HUES48 (cell line): ENCODE data around the gene HADHA.
A peak's percentile ranks its signal among the peaks of the same experiment; 100 is the strongest.

ENCODE experiments used
- H3K27ac ChIP-seq: one replicate; pipeline ENCODE4 v1.7.0; 2013; ENCODE audit warnings: low read depth, low read length, inconsistent platforms
- H3K27me3 ChIP-seq: 2 replicates; pipeline ENCODE4 v1.6.1; 2013; ENCODE audit warnings: mild to moderate bottlenecking, low read length; ENCODE audit not compliant: control insufficient read depth, insufficient read depth
- H3K36me3 ChIP-seq: 2 replicates; pipeline ENCODE4 v1.6.1; 2013; ENCODE audit warnings: low read length; ENCODE audit not compliant: control insufficient read depth, insufficient read depth
- H3K4me1 ChIP-seq: 2 replicates; pipeline ENCODE4 v1.6.1; 2013; ENCODE audit warnings: mild to moderate bottlenecking, low read length; ENCODE audit not compliant: control insufficient read depth, insufficient read depth
- H3K4me3 ChIP-seq: 2 replicates; pipeline ENCODE4 v1.5.1; 2013; ENCODE audit warnings: mild to moderate bottlenecking, low read depth, low read length
- H3K9ac ChIP-seq: 2 replicates; pipeline ENCODE4 v1.6.1; 2013; ENCODE audit warnings: mild to moderate bottlenecking, low read depth, low read length, moderate library complexity
- H3K9me3 ChIP-seq: 2 replicates; pipeline ENCODE4 v1.6.1; 2013; ENCODE audit warnings: low read length; ENCODE audit not compliant: control insufficient read depth, insufficient read depth

HADHA gene

GRCh38 chr2:26244309-26245230 is at the start of gene HADHA, which contains the start of gene HADHB:
HADHA (minus strand) TSS chr2:26244632; CDS start chr2:26244596, 36 bp downstream.
HADHB (plus strand) TSS chr2:26244939; CDS start chr2:26254255, 9,316 bp downstream.
- H3K27me3 ChIP-seq = no peaks in the 10 kb centered on the region
- peaks cover 5% of the 10 kb centered on the region for H3K4me1 ChIP-seq
- H3K9me3 ChIP-seq = no peaks in the 10 kb centered on the region
- H3K27ac ChIP-seq = peak within 1 kb of the TSS; percentile 97
- H3K36me3 ChIP-seq = no peaks in the 10 kb centered on the region
- peak within 1 kb of the TSS; percentile 87 for H3K9ac ChIP-seq
- peak within 1 kb of the TSS; percentile 93 for H3K4me3 ChIP-seq

DNA sequence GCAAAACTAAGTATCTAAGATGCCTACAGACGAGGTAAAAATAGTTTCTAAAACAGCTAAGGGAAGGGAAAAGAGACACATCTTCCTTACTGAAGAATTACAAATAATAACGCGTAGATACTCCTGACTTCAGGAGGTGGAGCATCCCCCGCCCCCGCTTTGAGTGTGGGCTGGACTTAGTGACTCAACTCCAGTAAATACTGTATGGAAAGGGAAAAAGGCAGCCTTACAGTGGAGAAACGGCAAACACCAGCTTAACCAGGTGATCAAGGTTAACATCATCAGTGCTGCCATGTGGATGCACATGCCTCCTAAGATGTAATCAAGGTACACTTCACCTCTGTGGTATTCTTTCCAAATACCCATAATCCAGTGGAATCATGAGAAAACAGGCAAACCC is 48.2 kb upstream of the HADHA start:
- no peak overlapping the region for H3K4me3 ChIP-seq
- peaks cover 9% of the 10 kb centered on the region for H3K36me3 ChIP-seq
- H3K9me3 ChIP-seq = no peaks in the 10 kb centered on the region
- H3K4me1 ChIP-seq = peaks cover 8% of the 10 kb centered on the region; the same call in 1 of the 2 replicates
- no peak overlapping the region for H3K27ac ChIP-seq
- H3K9ac ChIP-seq = no peak overlapping the region
- no peaks in the 10 kb centered on the region; the same call in 1 of the 2 replicates for H3K27me3 ChIP-seq

- Histone ChIP-seq H3K9ac (no peak overlapping the region), H3K36me3 (peaks cover 26% of the 10 kb centered on the region), H3K4me1 (no peaks in the 10 kb centered on the region), H3K9me3 (no peaks in the 10 kb centered on the region), H3K4me3 (no peak overlapping the region), H3K27ac (no peak overlapping the region), H3K27me3 (no peaks in the 10 kb centered on the region)
Observed at GRCh38 chr2:26290001-26290400, 45.6 kb upstream of the HADHA start.

GRCh38 chr2:26285931-26286330 is 41.5 kb upstream of the HADHA start:
- no peak overlapping the region for H3K27ac ChIP-seq
- H3K27me3 ChIP-seq = no peaks in the 10 kb centered on the region
- peaks cover 58% of the 10 kb centered on the region for H3K36me3 ChIP-seq
- no peak overlapping the region for H3K4me3 ChIP-seq
- no peaks in the 10 kb centered on the region for H3K4me1 ChIP-seq
- no peaks in the 10 kb centered on the region for H3K9me3 ChIP-seq
- no peak overlapping the region for H3K9ac ChIP-seq

DNA sequence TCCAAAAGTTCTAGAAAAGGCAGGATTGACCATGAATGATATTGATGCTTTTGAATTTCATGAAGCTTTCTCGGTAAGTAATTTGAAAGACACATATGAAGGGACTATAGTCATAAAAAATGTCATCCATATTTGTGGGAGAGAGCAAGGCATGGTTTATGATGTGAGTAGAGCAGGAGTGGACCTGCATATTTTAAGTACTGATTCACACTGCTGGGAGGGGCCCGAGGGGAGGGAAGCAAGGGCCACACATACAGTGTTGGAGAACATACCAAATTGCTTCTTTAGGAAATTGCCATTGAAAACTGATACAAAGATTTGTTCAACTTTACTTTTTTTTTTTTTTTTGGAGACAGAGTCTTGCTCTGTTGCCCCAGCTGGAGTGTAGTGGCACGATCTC is 39.7 kb upstream of the HADHA start:
- Histone ChIP-seq H3K4me3 (no peak overlapping the region), H3K27ac (no peak overlapping the region), H3K9ac (no peak overlapping the region), H3K27me3 (no peaks in the 10 kb centered on the region), H3K36me3 (peaks cover 70% of the 10 kb centered on the region), H3K4me1 (no peaks in the 10 kb centered on the region), H3K9me3 (no peaks in the 10 kb centered on the region)

GRCh38 chr2:26283606-26284005 is 39.2 kb upstream of the HADHA start:
- Histone ChIP-seq H3K9me3 (no peaks in the 10 kb centered on the region), H3K9ac (no peak overlapping the region), H3K36me3 (peaks cover 73% of the 10 kb centered on the region), H3K27ac (no peak overlapping the region), H3K27me3 (no peaks in the 10 kb centered on the region), H3K4me3 (no peak overlapping the region), H3K4me1 (no peaks in the 10 kb centered on the region)

GRCh38 chr2:26281226-26281625 is 36.8 kb upstream of the HADHA start:
- Histone ChIP-seq H3K4me3 (no peak overlapping the region), H3K27ac (no peak overlapping the region), H3K4me1 (no peaks in the 10 kb centered on the region), H3K27me3 (no peaks in the 10 kb centered on the region), H3K9me3 (no peaks in the 10 kb centered on the region), H3K36me3 (peaks cover 81% of the 10 kb centered on the region), H3K9ac (no peak overlapping the region)

DNA sequence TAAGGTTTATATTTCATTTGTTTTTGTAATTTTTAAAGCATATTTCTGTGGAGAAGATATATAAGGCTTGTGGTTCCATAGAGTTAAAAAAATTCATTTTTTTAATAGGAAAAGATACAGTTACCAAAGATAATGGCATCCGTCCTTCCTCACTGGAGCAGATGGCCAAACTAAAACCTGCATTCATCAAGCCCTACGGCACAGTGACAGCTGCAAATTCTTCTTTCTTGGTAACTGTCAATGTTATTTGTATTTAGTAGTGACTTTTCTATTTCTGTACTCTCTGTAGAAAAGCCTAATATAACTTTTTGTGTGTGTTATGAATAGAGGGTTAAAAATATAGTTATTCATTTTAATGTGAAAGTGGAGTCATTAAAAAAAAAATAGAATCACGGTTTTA is 35.5 kb upstream of the HADHA start:
- peaks cover 74% of the 10 kb centered on the region for H3K36me3 ChIP-seq
- H3K4me3 ChIP-seq = no peak overlapping the region
- H3K27me3 ChIP-seq = no peaks in the 10 kb centered on the region
- H3K4me1 ChIP-seq = no peaks in the 10 kb centered on the region
- H3K9ac ChIP-seq = no peak overlapping the region
- no peak overlapping the region for H3K27ac ChIP-seq
- no peaks in the 10 kb centered on the region for H3K9me3 ChIP-seq

GRCh38 chr2:26276484-26277227 is 32.2 kb upstream of the HADHA start:
- peaks cover 65% of the 10 kb centered on the region for H3K36me3 ChIP-seq
- no peaks in the 10 kb centered on the region for H3K27me3 ChIP-seq

DNA sequence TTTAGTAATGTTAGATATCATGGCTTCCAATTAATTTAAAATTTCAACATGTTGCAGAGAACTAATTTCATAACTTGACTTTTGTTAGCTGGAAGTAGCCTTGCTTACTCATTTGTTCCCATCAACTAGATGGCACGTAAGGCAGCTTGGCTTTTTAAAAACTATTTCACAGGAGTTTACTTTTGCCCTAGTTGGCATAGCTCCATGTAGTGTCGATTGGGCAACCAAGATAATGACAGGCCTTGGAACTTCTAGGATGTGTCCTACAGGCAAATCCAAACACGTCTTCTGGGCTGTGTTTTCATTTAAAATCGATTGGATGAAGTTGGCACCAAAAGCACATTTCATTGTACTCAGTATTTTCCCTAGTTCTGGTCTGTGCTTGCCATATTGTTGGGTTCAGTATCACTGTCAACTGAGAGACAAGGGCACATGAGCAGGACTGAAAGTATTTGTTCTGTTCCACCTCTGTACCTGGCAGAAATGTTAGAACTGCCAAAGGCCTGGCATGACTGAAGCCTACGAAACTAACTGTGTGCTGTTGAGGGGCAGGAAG is 29.7 kb upstream of the HADHA start:
- H3K36me3 ChIP-seq = peaks cover 43% of the 10 kb centered on the region
- H3K9ac ChIP-seq = no peak overlapping the region
- no peak overlapping the region for H3K27ac ChIP-seq
- H3K9me3 ChIP-seq = no peaks in the 10 kb centered on the region
- H3K27me3 ChIP-seq = no peaks in the 10 kb centered on the region
- no peak overlapping the region for H3K4me3 ChIP-seq
- H3K4me1 ChIP-seq = no peaks in the 10 kb centered on the region

More at GRCh38 chr2:26276484-26277227, 32.2 kb upstream of the HADHA start:
- H3K4me1 ChIP-seq = no peaks in the 10 kb centered on the region
- H3K9me3 ChIP-seq = no peaks in the 10 kb centered on the region
- no peak overlapping the region for H3K4me3 ChIP-seq
- H3K27ac ChIP-seq = no peak overlapping the region
- no peak overlapping the region for H3K9ac ChIP-seq
